ENCODE measurements around the gene ARHGDIG. TPM values are rescaled to one million over a fixed set of nuclear protein-coding genes. Genes with fewer than 3 reads are reported as not detected.

ARHGDIG gene
- total and polyA plus RNA-seq, 4 donors: 0.08 TPM; not detected in 3

DNA sequence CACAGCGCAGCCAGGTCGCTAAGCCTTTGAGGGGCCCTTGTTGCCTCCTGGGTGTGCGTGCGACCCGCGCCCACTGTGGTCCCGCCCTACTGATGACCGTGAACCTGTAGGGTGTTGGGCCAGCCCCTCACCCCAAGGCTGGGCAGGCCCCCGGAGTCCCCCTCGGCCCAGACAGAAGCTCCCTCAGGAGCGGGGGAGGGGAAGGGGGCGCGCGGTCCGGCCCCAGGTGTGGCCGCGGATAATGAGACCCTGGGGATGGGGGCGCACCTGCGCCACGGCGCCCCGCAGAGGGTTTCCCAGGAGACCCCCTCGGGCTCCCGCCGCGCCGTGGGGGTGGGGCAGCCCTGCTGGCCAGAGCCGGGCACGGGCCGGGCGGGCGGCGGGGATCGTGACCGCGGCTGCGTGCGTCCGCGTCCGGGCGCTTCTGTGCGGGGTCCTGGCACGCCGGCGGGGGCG, 358 bp upstream of the ARHGDIG start:
- H3K9ac ChIP-seq (ENCODE audit: low read depth in 1 of 2, low read length in 2 of 2): no peak overlapping the region
- DNase-seq (ENCODE audit: low spot score): no peak
- 9% methylated on average over 47 of the region's 47 CpGs for WGBS
- H3K4me1 ChIP-seq (ENCODE audit: control insufficient read depth in 4 of 4, insufficient read depth in 4 of 4, low read length in 3 of 4): peaks cover 0 to 10% (median 4%) of the 10 kb centered on the region in 4 donors
- H3K27me3 ChIP-seq (ENCODE audit: control insufficient read depth in 4 of 4, insufficient read depth in 4 of 4, low read length in 3 of 4): peaks cover 0 to 11% (median 0%) of the 10 kb centered on the region in 4 donors
- no peaks in the 10 kb centered on the region for H3K9me3 ChIP-seq (ENCODE audit: control insufficient read depth in 4 of 4, low read length in 3 of 4)
- H3K27ac ChIP-seq (ENCODE audit: low read depth in 1 of 2, low read length in 2 of 2): no peak overlapping the region
- H3K4me3 ChIP-seq (ENCODE audit: low read depth in 1 of 3, low read length in 3 of 3): peak overlapping the region in 1 of 3 donors; percentile 42
- TF ChIP-seq, protein P1, sequence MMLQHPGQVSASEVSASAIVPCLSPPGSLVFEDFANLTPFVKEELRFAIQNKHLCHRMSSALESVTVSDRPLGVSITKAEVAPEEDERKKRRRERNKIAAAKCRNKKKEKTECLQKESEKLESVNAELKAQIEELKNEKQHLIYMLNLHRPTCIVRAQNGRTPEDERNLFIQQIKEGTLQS (IDR thresholded peaks at IDR 0.05): no peak
- TF ChIP-seq NR2F2 (IDR thresholded peaks at IDR 0.05): no peak
- TF ChIP-seq SP1 (IDR thresholded peaks at IDR 0.05): no peak
- TF ChIP-seq GABPA (IDR thresholded peaks at IDR 0.05 in 1 of 2, conservative IDR thresholded peaks at IDR 0.05 in 1 of 2): no peak
- TF ChIP-seq, protein P2, sequence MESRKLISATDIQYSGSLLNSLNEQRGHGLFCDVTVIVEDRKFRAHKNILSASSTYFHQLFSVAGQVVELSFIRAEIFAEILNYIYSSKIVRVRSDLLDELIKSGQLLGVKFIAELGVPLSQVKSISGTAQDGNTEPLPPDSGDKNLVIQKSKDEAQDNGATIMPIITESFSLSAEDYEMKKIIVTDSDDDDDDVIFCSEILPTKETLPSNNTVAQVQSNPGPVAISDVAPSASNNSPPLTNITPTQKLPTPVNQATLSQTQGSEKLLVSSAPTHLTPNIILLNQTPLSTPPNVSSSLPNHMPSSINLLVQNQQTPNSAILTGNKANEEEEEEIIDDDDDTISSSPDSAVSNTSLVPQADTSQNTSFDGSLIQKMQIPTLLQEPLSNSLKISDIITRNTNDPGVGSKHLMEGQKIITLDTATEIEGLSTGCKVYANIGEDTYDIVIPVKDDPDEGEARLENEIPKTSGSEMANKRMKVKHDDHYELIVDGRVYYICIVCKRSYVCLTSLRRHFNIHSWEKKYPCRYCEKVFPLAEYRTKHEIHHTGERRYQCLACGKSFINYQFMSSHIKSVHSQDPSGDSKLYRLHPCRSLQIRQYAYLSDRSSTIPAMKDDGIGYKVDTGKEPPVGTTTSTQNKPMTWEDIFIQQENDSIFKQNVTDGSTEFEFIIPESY (IDR thresholded peaks at IDR 0.05): no peak
- TF ChIP-seq, protein P3, sequence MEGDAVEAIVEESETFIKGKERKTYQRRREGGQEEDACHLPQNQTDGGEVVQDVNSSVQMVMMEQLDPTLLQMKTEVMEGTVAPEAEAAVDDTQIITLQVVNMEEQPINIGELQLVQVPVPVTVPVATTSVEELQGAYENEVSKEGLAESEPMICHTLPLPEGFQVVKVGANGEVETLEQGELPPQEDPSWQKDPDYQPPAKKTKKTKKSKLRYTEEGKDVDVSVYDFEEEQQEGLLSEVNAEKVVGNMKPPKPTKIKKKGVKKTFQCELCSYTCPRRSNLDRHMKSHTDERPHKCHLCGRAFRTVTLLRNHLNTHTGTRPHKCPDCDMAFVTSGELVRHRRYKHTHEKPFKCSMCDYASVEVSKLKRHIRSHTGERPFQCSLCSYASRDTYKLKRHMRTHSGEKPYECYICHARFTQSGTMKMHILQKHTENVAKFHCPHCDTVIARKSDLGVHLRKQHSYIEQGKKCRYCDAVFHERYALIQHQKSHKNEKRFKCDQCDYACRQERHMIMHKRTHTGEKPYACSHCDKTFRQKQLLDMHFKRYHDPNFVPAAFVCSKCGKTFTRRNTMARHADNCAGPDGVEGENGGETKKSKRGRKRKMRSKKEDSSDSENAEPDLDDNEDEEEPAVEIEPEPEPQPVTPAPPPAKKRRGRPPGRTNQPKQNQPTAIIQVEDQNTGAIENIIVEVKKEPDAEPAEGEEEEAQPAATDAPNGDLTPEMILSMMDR (IDR thresholded peaks at IDR 0.05; ENCODE audit: low read depth, low read length, missing input control): no peak
- TF ChIP-seq JUND (IDR thresholded peaks at IDR 0.05): no peak
- no peak for TF ChIP-seq YY1 (IDR thresholded peaks at IDR 0.05)
- TF ChIP-seq FOXA2 (IDR thresholded peaks at IDR 0.05): no peak
- no peaks in the 10 kb centered on the region for H3K36me3 ChIP-seq (ENCODE audit: control insufficient read depth in 4 of 4, insufficient read depth in 3 of 4, low read depth in 1 of 4, low read length in 3 of 4)

DNA sequence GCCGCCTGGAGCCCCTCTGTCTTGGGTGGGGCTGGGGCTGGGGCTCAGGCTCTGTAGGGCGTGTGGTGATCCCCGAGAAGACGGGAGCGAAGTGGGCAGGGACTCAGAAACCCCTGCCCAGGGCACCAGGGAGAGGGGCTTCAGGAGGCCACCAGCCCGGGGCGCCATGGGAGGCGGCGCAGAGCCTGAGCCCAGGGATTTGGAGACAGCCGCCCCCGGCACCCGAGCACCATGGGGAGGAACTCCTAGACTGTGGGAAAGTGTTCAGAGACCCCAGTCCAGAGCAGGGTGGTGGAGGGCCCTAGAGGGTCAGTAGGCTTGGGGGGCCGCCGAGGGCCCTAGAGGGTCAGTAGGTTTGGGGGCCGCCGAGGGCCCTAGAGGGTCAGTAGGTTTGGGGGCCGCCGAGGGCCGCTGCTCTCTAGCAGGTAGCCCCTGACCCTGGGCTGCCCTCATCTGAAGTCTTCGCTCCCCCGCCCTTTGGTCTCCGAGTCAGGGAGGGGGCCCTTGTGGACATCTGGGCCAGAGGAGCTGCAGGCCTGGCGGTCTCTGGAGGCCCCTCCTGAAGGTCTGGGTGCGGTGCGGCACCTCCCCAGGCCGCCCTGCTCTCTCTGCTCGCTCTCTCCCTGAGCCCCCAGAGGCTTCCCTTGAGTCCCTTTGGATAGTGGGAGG, 734 bp downstream of the ARHGDIG start:
- 48% methylated on average over 27 of the region's 27 CpGs for WGBS
- peak overlapping the region in 1 of 3 donors; percentile 42 for H3K4me3 ChIP-seq (ENCODE audit: low read depth in 1 of 3, low read length in 3 of 3)
- no peak for DNase-seq (ENCODE audit: low spot score)
- H3K27me3 ChIP-seq (ENCODE audit: control insufficient read depth in 4 of 4, insufficient read depth in 4 of 4, low read length in 3 of 4): peaks cover 0 to 11% (median 0%) of the 10 kb centered on the region in 4 donors
- H3K4me1 ChIP-seq (ENCODE audit: control insufficient read depth in 4 of 4, insufficient read depth in 4 of 4, low read length in 3 of 4): peaks cover 0 to 9% (median 3%) of the 10 kb centered on the region in 4 donors
- H3K9ac ChIP-seq (ENCODE audit: low read depth in 1 of 2, low read length in 2 of 2): no peak overlapping the region
- H3K27ac ChIP-seq (ENCODE audit: low read depth in 1 of 2, low read length in 2 of 2): no peak overlapping the region
- H3K36me3 ChIP-seq (ENCODE audit: control insufficient read depth in 4 of 4, insufficient read depth in 3 of 4, low read depth in 1 of 4, low read length in 3 of 4): no peaks in the 10 kb centered on the region
- TF ChIP-seq TAF1 (conservative IDR thresholded peaks at IDR 0.05): no peak
- TF ChIP-seq GABPA (IDR thresholded peaks at IDR 0.05 in 1 of 2, conservative IDR thresholded peaks at IDR 0.05 in 1 of 2): no peak
- no peak for TF ChIP-seq EGR1 (IDR thresholded peaks at IDR 0.05; ENCODE audit: low read depth in 2 of 2)
- TF ChIP-seq SP1 (IDR thresholded peaks at IDR 0.05): no peak
- no peak for TF ChIP-seq RXRA (IDR thresholded peaks at IDR 0.05)
- TF ChIP-seq, protein P4, sequence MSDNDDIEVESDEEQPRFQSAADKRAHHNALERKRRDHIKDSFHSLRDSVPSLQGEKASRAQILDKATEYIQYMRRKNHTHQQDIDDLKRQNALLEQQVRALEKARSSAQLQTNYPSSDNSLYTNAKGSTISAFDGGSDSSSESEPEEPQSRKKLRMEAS (IDR thresholded peaks at IDR 0.05): no peak
- no peak for TF ChIP-seq FOXA2 (IDR thresholded peaks at IDR 0.05)
- TF ChIP-seq, protein P3 (IDR thresholded peaks at IDR 0.05; ENCODE audit: low read depth, low read length, missing input control): no peak
- TF ChIP-seq YY1 (IDR thresholded peaks at IDR 0.05): no peak
- TF ChIP-seq, protein P1 (IDR thresholded peaks at IDR 0.05): no peak
- no peak for TF ChIP-seq NR2F2 (IDR thresholded peaks at IDR 0.05)
- H3K9me3 ChIP-seq (ENCODE audit: control insufficient read depth in 4 of 4, low read length in 3 of 4): no peaks in the 10 kb centered on the region

Data from liver (tissue), 9 donors.